ENCODE data around the gene FRZB.

Gene FRZB

DNA sequence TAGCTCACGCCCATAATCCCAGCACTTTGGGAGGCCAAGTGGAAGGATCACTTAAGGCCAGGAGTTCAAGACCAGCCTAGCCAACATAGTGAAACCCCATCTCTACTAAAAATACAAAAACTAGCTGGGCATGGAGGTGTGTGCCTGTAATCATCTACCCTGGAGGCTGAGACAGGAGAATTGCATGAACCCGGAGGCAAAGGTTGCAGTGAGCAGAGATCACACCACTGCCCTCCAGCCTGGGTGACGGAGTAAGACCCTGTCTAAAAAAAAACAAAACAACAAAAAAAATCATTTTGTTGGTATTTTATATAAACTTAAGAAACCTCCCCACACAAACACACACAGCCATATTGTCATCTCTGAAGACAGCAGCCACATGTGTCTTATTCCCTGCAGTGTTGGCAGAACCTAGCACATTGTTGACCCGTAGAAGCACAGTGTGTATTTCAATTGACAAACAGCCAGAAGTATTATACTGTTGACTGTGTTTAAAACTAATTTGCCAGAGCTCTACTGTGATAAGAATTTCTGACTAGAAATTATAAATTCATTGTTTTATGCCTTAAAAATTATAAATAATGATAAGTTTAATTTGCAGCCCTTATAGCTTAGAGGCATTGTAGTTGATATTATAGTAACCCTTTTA, 82.3 kb downstream of the FRZB start:
- no peak for DNase-seq
